SK-N-SH treated with all-trans-retinoic acid at 6 μM for 48 hours (cell line): Measurements from ENCODE around the gene KRT14.
"Not testable (repeated sequence)": the region's sequence is repeated elsewhere in the genome, so short reads cannot be mapped to it uniquely, and the experiment has no call there.

Source experiments
- ATAC-seq: fragments of 200-7000 bp; cut with Tn5 transposase; 3 replicates; pipeline ENCODE4 v1.9.1; 2020; ENCODE audit warnings: mild to moderate bottlenecking, moderate library complexity
- ARNTL ChIP-seq: fragments of 450-650 bp; formaldehyde crosslinking; IDR thresholded peaks from 2 replicates; pipeline ENCODE4 v1.5.0; 2020; ENCODE audit warnings: low read depth, mild to moderate bottlenecking, moderate library complexity, borderline replicate concordance
- BACH2 ChIP-seq: fragments of 250-450 bp; sonication (Bioruptor Pico); IDR thresholded peaks from 2 replicates; pipeline ENCODE4 v1.9.0; 2021; ENCODE audit warnings: mild to moderate bottlenecking, borderline replicate concordance
- CSDC2 ChIP-seq: fragments of 250-450 bp; sonication (Bioruptor Pico); IDR thresholded peaks from 2 replicates; pipeline ENCODE4 v1.5.0; 2020; ENCODE audit warnings: mild to moderate bottlenecking, moderate library complexity
- GLIS3 ChIP-seq: fragments of 250-450 bp; sonication (Bioruptor Pico); IDR thresholded peaks from 2 replicates; pipeline ENCODE4 v1.5.0; 2020; ENCODE audit warnings: mild to moderate bottlenecking, moderate library complexity
- ISL1 ChIP-seq: fragments of 250-450 bp; sonication (Bioruptor Pico); IDR thresholded peaks from 2 replicates; pipeline ENCODE4 v2.1.2; 2022; ENCODE audit warnings: mild to moderate bottlenecking, moderate library complexity
- OSR1 ChIP-seq: fragments of 250-450 bp; sonication (Bioruptor Pico); IDR thresholded peaks from 2 replicates; pipeline ENCODE4 v1.8.0; 2022; ENCODE audit warnings: moderate library complexity, mild to moderate bottlenecking, inconsistent platforms
- PPARA ChIP-seq: fragments of 250-450 bp; sonication (Bioruptor Pico); IDR thresholded peaks from 2 replicates; pipeline ENCODE4 v1.5.0; 2020; ENCODE audit warnings: mild to moderate bottlenecking, borderline replicate concordance
- RARB ChIP-seq: fragments of 250-450 bp; sonication (Bioruptor Pico); IDR thresholded peaks from 2 replicates; pipeline ENCODE4 v1.8.0; 2021; ENCODE audit warnings: mild to moderate bottlenecking, moderate library complexity
- SNAI2 ChIP-seq: fragments of 250-450 bp; sonication (Bioruptor Pico); IDR thresholded peaks from 2 replicates; pipeline ENCODE4 v1.5.0; 2020; ENCODE audit warnings: mild to moderate bottlenecking, moderate library complexity
- TCF4 ChIP-seq: fragments of 250-450 bp; sonication (Bioruptor Pico); IDR thresholded peaks from 2 replicates; pipeline ENCODE4 v1.8.0; 2021; ENCODE audit warnings: mild to moderate bottlenecking, moderate library complexity, borderline replicate concordance
- TOX ChIP-seq: fragments of 250-450 bp; sonication (Bioruptor Pico); IDR thresholded peaks from 2 replicates; pipeline ENCODE4 v1.8.0; 2021; ENCODE audit warnings: mild to moderate bottlenecking, moderate library complexity, borderline replicate concordance
- ZC3H10 ChIP-seq: fragments of 250-450 bp; sonication (Bioruptor Pico); IDR thresholded peaks from 2 replicates; pipeline ENCODE4 v1.5.1; 2021; ENCODE audit warnings: mild to moderate bottlenecking, moderate library complexity
- ZFP3 ChIP-seq: fragments of 250-450 bp; sonication (Bioruptor Pico); IDR thresholded peaks from 2 replicates; pipeline ENCODE4 v1.5.0; 2020; ENCODE audit warnings: mild to moderate bottlenecking, moderate library complexity
- ZFP30 ChIP-seq: fragments of 450-650 bp; formaldehyde crosslinking; IDR thresholded peaks from 2 replicates; pipeline ENCODE4 v1.5.0; 2022; ENCODE audit warnings: mild to moderate bottlenecking, moderate library complexity
- ZNF565 ChIP-seq: fragments of 450-650 bp; formaldehyde crosslinking; conservative IDR thresholded peaks from 2 replicates; pipeline ENCODE4 v1.5.0; 2020; ENCODE audit warnings: low read depth, mild to moderate bottlenecking, moderate library complexity
- ZNF70 ChIP-seq: fragments of 450-650 bp; formaldehyde crosslinking; IDR thresholded peaks from 2 replicates; pipeline ENCODE4 v1.5.0; 2020; ENCODE audit warnings: mild to moderate bottlenecking, moderate library complexity
- TF ChIP-seq, protein P1 (sequence below): fragments of 250-450 bp; sonication (Bioruptor Pico); IDR thresholded peaks from 2 replicates; pipeline ENCODE4 v1.5.0; 2020; ENCODE audit warnings: mild to moderate bottlenecking, moderate library complexity
- TF ChIP-seq, protein P2 (sequence below): fragments of 250-450 bp; sonication (Bioruptor Pico); IDR thresholded peaks from 2 replicates; pipeline ENCODE4 v1.5.1; 2021; ENCODE audit warnings: mild to moderate bottlenecking, moderate library complexity
- TF ChIP-seq, protein P3 (sequence below): fragments of 250-450 bp; sonication (Bioruptor Pico); IDR thresholded peaks from 2 replicates; pipeline ENCODE4 v1.5.1; 2020; ENCODE audit warnings: low read depth, mild to moderate bottlenecking, moderate library complexity
- TF ChIP-seq, protein P4 (sequence below): fragments of 250-450 bp; sonication (Bioruptor Pico); IDR thresholded peaks from 2 replicates; pipeline ENCODE4 v1.8.0; 2021; ENCODE audit warnings: low read depth, mild to moderate bottlenecking, moderate library complexity, borderline replicate concordance
- TF ChIP-seq, protein P5 (sequence below): fragments of 250-450 bp; sonication (Bioruptor Pico); IDR thresholded peaks from 2 replicates; pipeline ENCODE4 v1.8.0; 2020; ENCODE audit warnings: mild to moderate bottlenecking, moderate library complexity, borderline replicate concordance

KRT14 gene

DNA sequence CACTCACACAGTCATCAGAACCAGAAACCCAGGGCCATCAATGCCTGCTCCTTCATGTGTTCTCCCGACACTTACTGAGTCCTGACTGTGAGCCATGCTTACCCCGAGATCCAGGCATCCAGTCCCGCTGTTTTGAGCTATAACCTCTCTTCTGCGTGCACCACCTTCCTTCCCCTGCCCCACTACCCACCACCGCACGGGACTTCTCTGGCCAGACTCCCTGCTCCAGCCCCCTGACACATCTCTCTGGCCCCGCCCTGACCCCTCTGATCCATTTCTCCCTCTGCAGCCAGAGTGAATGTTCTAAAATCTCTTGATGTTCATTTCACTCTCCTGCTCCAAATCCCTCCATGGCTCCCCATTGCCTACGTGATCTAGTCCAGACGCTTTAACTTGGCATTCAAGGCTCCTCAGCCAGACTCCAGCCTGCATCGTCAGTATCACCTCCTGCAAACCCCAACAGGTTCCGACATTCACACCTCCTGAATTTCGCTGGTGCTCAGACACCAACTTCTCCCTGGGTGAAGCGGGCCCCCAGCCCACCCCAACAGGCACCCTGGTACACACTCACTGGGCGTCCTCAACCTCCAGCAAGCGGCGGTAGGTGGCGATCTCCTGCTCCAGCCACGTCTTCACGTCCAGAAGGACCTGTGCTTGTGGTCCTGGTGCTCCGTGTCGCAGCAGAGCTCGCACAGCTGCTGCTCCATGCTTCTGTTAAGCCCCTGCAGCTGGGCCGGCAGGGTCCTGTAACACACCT lies 40.8 kb upstream of the KRT14 start:
- ATAC-seq: no peak
- TF ChIP-seq ISL1 (CRISPR knock-in tag) (no peak), ZNF565 (CRISPR knock-in tag) (no peak), CSDC2 (no peak), ZC3H10 (CRISPR knock-in tag) (no peak), BACH2 (no peak), SNAI2 (CRISPR knock-in tag) (no peak)
- TF ChIP-seq, protein P1, sequence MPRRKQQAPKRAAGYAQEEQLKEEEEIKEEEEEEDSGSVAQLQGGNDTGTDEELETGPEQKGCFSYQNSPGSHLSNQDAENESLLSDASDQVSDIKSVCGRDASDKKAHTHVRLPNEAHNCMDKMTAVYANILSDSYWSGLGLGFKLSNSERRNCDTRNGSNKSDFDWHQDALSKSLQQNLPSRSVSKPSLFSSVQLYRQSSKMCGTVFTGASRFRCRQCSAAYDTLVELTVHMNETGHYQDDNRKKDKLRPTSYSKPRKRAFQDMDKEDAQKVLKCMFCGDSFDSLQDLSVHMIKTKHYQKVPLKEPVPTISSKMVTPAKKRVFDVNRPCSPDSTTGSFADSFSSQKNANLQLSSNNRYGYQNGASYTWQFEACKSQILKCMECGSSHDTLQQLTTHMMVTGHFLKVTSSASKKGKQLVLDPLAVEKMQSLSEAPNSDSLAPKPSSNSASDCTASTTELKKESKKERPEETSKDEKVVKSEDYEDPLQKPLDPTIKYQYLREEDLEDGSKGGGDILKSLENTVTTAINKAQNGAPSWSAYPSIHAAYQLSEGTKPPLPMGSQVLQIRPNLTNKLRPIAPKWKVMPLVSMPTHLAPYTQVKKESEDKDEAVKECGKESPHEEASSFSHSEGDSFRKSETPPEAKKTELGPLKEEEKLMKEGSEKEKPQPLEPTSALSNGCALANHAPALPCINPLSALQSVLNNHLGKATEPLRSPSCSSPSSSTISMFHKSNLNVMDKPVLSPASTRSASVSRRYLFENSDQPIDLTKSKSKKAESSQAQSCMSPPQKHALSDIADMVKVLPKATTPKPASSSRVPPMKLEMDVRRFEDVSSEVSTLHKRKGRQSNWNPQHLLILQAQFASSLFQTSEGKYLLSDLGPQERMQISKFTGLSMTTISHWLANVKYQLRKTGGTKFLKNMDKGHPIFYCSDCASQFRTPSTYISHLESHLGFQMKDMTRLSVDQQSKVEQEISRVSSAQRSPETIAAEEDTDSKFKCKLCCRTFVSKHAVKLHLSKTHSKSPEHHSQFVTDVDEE (CRISPR knock-in tag): no peak
- TF ChIP-seq, protein P2, sequence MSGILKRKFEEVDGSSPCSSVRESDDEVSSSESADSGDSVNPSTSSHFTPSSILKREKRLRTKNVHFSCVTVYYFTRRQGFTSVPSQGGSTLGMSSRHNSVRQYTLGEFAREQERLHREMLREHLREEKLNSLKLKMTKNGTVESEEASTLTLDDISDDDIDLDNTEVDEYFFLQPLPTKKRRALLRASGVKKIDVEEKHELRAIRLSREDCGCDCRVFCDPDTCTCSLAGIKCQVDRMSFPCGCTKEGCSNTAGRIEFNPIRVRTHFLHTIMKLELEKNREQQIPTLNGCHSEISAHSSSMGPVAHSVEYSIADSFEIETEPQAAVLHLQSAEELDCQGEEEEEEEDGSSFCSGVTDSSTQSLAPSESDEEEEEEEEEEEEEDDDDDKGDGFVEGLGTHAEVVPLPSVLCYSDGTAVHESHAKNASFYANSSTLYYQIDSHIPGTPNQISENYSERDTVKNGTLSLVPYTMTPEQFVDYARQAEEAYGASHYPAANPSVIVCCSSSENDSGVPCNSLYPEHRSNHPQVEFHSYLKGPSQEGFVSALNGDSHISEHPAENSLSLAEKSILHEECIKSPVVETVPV (CRISPR knock-in tag): no peak

DNA sequence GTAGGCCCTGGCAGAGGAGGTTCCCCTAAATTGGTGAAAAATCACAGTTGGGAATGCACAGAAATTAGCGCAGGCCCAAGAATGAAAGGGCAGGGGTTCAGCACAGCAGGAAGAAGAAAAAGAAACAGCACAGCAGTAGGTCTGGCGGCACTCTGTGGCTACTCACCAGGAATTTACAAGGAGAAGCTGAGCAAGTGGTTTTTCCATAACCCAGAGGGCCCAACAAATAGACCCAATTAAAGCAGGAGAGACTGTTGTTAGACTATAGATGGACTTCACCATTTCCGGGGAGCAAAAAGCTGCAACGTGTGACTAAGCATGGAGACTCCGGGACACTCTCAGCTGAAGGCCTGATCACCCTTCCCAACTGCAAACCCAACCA lies 40.2 kb upstream of the KRT14 start:
- ATAC-seq: not testable (repeated sequence)

DNA sequence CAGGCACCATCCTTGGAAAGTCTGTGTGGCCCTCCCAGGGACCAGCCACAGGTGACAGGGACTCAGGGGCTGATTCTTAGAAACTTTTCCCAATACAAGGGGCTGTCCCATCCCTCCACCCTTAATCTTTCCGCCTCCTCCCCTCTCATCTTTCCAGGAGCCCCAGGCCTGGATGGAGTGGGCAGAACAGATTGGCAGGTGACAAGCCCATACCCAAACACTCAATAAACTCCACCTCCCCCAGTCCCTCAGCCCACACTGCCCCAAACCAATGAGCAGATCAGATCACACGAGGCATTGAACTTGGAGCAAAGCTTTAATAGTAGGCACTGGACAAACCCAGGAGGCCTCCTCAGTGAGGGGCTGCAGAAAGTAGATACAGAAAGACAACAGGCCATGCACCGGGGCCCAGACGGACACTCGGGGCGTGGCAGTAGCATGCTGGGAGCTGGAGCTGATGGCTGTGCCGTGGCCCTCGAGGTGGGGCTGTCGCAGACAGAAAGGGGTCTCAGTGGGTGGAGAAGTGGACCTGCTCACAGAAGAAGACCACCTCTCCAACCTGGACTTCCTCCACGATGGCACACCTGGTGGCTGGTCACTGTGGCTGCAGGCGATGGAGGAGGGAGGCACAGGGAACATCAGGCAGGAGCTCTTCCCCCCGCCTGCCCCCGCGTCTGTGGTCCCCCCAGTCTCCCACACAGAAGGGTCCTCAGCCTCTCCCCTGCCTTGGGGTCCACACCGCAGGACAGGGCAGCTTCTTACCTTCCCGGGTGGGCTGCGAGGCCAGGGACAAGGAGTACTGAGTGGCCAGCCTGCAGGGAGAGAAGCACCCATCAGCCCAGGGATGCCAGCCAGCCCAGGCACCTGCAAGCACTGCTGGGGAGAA lies 39.6 kb upstream of the KRT14 start:
- not testable (repeated sequence) for ATAC-seq

DNA sequence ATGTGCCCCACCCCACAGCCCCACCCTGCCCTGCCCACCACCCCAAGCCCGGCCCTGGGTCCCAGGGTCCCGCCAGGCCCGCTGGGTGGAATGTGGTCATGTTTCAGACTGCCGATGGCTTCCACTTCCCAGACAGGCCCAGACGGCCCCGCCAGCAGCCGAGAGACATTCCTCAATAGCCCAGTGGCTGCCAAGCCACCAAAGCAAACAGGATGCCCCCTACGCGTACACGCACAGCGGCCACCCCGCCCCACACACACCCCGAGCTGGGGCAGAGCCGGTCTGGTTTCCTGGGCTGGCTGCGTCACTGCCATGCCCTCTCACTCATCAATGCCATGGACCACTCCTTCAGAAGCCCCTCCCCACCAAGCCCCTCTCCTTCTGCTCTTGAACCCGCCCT lies 38.9 kb upstream of the KRT14 start:
- ATAC-seq: no peak
- TF ChIP-seq, protein P3, sequence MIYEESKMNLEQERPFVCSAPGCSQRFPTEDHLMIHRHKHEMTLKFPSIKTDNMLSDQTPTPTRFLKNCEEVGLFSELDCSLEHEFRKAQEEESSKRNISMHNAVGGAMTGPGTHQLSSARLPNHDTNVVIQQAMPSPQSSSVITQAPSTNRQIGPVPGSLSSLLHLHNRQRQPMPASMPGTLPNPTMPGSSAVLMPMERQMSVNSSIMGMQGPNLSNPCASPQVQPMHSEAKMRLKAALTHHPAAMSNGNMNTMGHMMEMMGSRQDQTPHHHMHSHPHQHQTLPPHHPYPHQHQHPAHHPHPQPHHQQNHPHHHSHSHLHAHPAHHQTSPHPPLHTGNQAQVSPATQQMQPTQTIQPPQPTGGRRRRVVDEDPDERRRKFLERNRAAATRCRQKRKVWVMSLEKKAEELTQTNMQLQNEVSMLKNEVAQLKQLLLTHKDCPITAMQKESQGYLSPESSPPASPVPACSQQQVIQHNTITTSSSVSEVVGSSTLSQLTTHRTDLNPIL: no peak
- TF ChIP-seq, protein P4, sequence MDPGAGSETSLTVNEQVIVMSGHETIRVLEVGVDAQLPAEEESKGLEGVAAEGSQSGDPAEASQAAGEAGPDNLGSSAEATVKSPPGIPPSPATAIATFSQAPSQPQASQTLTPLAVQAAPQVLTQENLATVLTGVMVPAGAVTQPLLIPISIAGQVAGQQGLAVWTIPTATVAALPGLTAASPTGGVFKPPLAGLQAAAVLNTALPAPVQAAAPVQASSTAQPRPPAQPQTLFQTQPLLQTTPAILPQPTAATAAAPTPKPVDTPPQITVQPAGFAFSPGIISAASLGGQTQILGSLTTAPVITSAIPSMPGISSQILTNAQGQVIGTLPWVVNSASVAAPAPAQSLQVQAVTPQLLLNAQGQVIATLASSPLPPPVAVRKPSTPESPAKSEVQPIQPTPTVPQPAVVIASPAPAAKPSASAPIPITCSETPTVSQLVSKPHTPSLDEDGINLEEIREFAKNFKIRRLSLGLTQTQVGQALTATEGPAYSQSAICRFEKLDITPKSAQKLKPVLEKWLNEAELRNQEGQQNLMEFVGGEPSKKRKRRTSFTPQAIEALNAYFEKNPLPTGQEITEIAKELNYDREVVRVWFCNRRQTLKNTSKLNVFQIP: no peak
- no peak for TF ChIP-seq ZNF565 (CRISPR knock-in tag)
- TF ChIP-seq ARNTL: no peak
- no peak for TF ChIP-seq ZFP3 (CRISPR knock-in tag)
- TF ChIP-seq RARB (CRISPR knock-in tag): no peak
- no peak for TF ChIP-seq BACH2
- no peak for TF ChIP-seq TOX (CRISPR knock-in tag)
- TF ChIP-seq, protein P2 (CRISPR knock-in tag): no peak
- no peak for TF ChIP-seq OSR1 (CRISPR knock-in tag)
- TF ChIP-seq, protein P5, sequence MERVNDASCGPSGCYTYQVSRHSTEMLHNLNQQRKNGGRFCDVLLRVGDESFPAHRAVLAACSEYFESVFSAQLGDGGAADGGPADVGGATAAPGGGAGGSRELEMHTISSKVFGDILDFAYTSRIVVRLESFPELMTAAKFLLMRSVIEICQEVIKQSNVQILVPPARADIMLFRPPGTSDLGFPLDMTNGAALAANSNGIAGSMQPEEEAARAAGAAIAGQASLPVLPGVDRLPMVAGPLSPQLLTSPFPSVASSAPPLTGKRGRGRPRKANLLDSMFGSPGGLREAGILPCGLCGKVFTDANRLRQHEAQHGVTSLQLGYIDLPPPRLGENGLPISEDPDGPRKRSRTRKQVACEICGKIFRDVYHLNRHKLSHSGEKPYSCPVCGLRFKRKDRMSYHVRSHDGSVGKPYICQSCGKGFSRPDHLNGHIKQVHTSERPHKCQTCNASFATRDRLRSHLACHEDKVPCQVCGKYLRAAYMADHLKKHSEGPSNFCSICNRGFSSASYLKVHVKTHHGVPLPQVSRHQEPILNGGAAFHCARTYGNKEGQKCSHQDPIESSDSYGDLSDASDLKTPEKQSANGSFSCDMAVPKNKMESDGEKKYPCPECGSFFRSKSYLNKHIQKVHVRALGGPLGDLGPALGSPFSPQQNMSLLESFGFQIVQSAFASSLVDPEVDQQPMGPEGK (CRISPR knock-in tag): no peak
- no peak for TF ChIP-seq ZNF70
- TF ChIP-seq, protein P1 (CRISPR knock-in tag): no peak
- TF ChIP-seq GLIS3 (CRISPR knock-in tag): no peak
- TF ChIP-seq ZFP30 (CRISPR knock-in tag): no peak
- TF ChIP-seq ZC3H10 (CRISPR knock-in tag): no peak
- no peak for TF ChIP-seq PPARA (CRISPR knock-in tag)
- TF ChIP-seq TCF4 (CRISPR knock-in tag): no peak
